Measurements from ENCODE around the gene RFC4.
A peak's percentile ranks its signal among the peaks of the same experiment; 100 is the strongest.

The RFC4 gene

DNA sequence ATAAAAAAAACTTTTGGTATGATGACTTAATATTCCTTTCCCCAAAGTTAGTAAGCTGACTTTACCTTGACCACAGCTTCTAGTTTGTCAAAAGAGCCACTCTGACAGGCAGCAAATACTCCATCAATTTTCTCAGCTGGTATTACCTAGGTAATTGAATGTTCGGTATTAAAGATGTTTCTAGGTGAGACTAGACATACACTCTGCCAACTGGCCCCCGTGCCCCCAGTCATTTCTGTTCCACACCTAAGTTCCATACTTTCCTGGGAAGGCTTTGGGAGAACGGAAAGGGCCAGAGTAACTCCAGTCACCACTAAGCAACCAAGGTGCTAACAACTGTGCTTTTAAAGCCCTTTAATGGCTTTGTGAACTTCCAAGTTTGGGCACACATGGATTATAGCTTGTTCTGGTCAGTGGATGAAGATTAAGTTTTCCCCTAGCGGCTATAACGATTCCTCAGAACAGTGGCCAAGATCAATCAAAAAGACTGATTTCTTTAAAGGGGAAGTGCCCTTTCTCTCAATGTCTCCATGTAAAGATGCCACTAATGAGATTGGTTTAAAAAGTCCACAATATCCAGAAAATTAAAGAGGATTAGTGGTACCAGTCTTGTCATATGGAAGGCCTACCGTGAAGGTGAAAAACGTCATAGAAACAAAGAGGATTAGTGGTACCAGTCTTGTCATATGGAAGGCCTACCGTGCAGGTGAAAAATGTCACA is 15.9 kb downstream of the RFC4 start:
- TF ChIP-seq, protein P1, sequence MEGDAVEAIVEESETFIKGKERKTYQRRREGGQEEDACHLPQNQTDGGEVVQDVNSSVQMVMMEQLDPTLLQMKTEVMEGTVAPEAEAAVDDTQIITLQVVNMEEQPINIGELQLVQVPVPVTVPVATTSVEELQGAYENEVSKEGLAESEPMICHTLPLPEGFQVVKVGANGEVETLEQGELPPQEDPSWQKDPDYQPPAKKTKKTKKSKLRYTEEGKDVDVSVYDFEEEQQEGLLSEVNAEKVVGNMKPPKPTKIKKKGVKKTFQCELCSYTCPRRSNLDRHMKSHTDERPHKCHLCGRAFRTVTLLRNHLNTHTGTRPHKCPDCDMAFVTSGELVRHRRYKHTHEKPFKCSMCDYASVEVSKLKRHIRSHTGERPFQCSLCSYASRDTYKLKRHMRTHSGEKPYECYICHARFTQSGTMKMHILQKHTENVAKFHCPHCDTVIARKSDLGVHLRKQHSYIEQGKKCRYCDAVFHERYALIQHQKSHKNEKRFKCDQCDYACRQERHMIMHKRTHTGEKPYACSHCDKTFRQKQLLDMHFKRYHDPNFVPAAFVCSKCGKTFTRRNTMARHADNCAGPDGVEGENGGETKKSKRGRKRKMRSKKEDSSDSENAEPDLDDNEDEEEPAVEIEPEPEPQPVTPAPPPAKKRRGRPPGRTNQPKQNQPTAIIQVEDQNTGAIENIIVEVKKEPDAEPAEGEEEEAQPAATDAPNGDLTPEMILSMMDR (conservative IDR thresholded peaks at IDR 0.05; ENCODE audit: low read length) = 0 out of 2 replicates have a peak, but pooled peaks have one; percentile 10
- H3K4me3 ChIP-seq (ENCODE audit: low read length) = no peak overlapping the region
- peak; percentile 35 for DNase-seq (ENCODE audit: low read depth)

GRCh38 chr3:186789554-186790260 is 16.6 kb downstream of the RFC4 start:
- TF ChIP-seq, protein P1 (conservative IDR thresholded peaks at IDR 0.05; ENCODE audit: low read length) = no peak
- no peak for DNase-seq (ENCODE audit: low read depth)

GRCh38 chr3:186788482-186789370 is 17.6 kb downstream of the RFC4 start:
- no peak overlapping the region for H3K4me3 ChIP-seq (ENCODE audit: low read length)
- DNase-seq (ENCODE audit: low read depth) = no peak
- TF ChIP-seq, protein P1 (conservative IDR thresholded peaks at IDR 0.05; ENCODE audit: low read length) = no peak

More at GRCh38 chr3:186789554-186790260, 16.6 kb downstream of the RFC4 start:
- no peak overlapping the region for H3K4me3 ChIP-seq (ENCODE audit: low read length)

GRCh38 chr3:186787642-186788481 is 18.4 kb downstream of the RFC4 start:
- H3K4me3 ChIP-seq (ENCODE audit: low read length) = peak overlapping the region; percentile 15
- TF ChIP-seq, protein P1 (conservative IDR thresholded peaks at IDR 0.05; ENCODE audit: low read length) = no peak
- DNase-seq (ENCODE audit: low read depth) = no peak

GRCh38 chr3:186786922-186787321 is 19.4 kb downstream of the RFC4 start:
- TF ChIP-seq, protein P1 (conservative IDR thresholded peaks at IDR 0.05; ENCODE audit: low read length) = no peak
- DNase-seq (ENCODE audit: low read depth) = no peak
- peak overlapping the region; percentile 19; the same call in 1 of the 2 replicates for H3K4me3 ChIP-seq (ENCODE audit: low read length)

DNA sequence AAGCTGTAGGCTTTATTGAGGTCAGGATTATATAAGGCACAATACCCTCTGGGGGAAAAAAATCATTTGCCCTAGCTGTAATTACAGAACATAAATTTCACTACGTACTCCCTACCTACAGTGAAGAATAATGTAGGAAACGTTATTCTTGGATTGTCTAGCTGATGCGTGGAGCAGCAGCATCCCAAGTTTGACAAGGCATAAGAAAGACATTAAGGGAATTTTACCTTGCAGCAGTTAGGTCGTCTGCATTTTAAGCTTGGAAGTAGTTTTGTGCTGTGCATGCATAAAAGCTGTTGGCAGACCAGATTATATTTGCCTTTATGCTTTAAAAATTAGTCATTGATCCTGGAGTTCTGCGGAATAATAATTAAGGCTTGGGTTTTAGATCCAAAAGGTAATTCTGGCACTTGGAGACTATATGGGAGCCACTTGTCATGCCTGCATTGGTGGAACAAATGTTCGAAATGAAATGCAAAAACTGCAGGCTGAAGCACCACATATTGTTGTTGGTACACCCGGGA is 20.7 kb downstream of the RFC4 start:
- peak overlapping the region; percentile 87 for H3K4me3 ChIP-seq (ENCODE audit: low read length)
- DNase-seq (ENCODE audit: low read depth) = no peak
- TF ChIP-seq, protein P1 (conservative IDR thresholded peaks at IDR 0.05; ENCODE audit: low read length) = no peak

All from AG10803 (cell line).